ENCODE results near the gene OBSL1. TPM values are rescaled to one million over a fixed set of nuclear protein-coding genes. Genes with fewer than 3 reads are reported as not detected.

Gene OBSL1
- total and polyA plus RNA-seq, 4 donors: 14.2 to 35.3 (median 27.3) TPM

- no peak for DNase-seq (ENCODE audit: low spot score)
These were observed 21.4 kb upstream of the OBSL1 start for GRCh38 chr2:219592736-219593135.

GRCh38 chr2:219591091-219591490 is 19.8 kb upstream of the OBSL1 start:
- no peak overlapping the region for H3K27ac ChIP-seq (ENCODE audit: low read depth in 1 of 2, low read length in 2 of 2)
- no peak overlapping the region for H3K4me3 ChIP-seq (ENCODE audit: low read depth in 1 of 3, low read length in 3 of 3)
- WGBS: 64% methylated on average over 4 of the region's 4 CpGs
- no peaks in the 10 kb centered on the region for H3K9me3 ChIP-seq (ENCODE audit: control insufficient read depth in 4 of 4, low read length in 3 of 4)
- H3K36me3 ChIP-seq (ENCODE audit: control insufficient read depth in 4 of 4, insufficient read depth in 3 of 4, low read depth in 1 of 4, low read length in 3 of 4): no peaks in the 10 kb centered on the region
- no peak for DNase-seq (ENCODE audit: low spot score)
- H3K4me1 ChIP-seq (ENCODE audit: control insufficient read depth in 4 of 4, insufficient read depth in 4 of 4, low read length in 3 of 4): no peaks in the 10 kb centered on the region
- no peak for TF ChIP-seq YY1 (IDR thresholded peaks at IDR 0.05)
- TF ChIP-seq REST (IDR thresholded peaks at IDR 0.05): no peak
- no peak for TF ChIP-seq TAF1 (conservative IDR thresholded peaks at IDR 0.05)
- TF ChIP-seq GABPA (IDR thresholded peaks at IDR 0.05 in 1 of 2, conservative IDR thresholded peaks at IDR 0.05 in 1 of 2): no peak
- no peak for TF ChIP-seq JUND (IDR thresholded peaks at IDR 0.05)
- TF ChIP-seq FOXA1 (IDR thresholded peaks at IDR 0.05): no peak
- no peak for TF ChIP-seq CTCF (IDR thresholded peaks at IDR 0.05; ENCODE audit: low read depth, low read length, missing input control)
- no peak for TF ChIP-seq SP1 (IDR thresholded peaks at IDR 0.05)
- H3K9ac ChIP-seq (ENCODE audit: low read depth in 1 of 2, low read length in 2 of 2): no peak overlapping the region
- no peaks in the 10 kb centered on the region for H3K27me3 ChIP-seq (ENCODE audit: control insufficient read depth in 4 of 4, insufficient read depth in 4 of 4, low read length in 3 of 4)

More at GRCh38 chr2:219592736-219593135, 21.4 kb upstream of the OBSL1 start:
- TF ChIP-seq ATF3 (IDR thresholded peaks at IDR 0.05) (no peak), REST (IDR thresholded peaks at IDR 0.05) (no peak), GABPA (IDR thresholded peaks at IDR 0.05 in 1 of 2, conservative IDR thresholded peaks at IDR 0.05 in 1 of 2) (no peak), NR2F2 (IDR thresholded peaks at IDR 0.05) (no peak), YY1 (IDR thresholded peaks at IDR 0.05) (no peak), ZBTB33 (IDR thresholded peaks at IDR 0.05) (no peak), EGR1 (IDR thresholded peaks at IDR 0.05; ENCODE audit: low read depth in 2 of 2) (no peak)
- Histone ChIP-seq H3K9me3 (ENCODE audit: control insufficient read depth in 4 of 4, low read length in 3 of 4) (no peaks in the 10 kb centered on the region), H3K4me3 (ENCODE audit: low read depth in 1 of 3, low read length in 3 of 3) (no peak overlapping the region), H3K9ac (ENCODE audit: low read depth in 1 of 2, low read length in 2 of 2) (no peak overlapping the region), H3K27me3 (ENCODE audit: control insufficient read depth in 4 of 4, insufficient read depth in 4 of 4, low read length in 3 of 4) (no peaks in the 10 kb centered on the region), H3K27ac (ENCODE audit: low read depth in 1 of 2, low read length in 2 of 2) (no peak overlapping the region), H3K36me3 (ENCODE audit: control insufficient read depth in 4 of 4, insufficient read depth in 3 of 4, low read depth in 1 of 4, low read length in 3 of 4) (no peaks in the 10 kb centered on the region), H3K4me1 (ENCODE audit: control insufficient read depth in 4 of 4, insufficient read depth in 4 of 4, low read length in 3 of 4) (peaks cover 0 to 6% (median 4%) of the 10 kb centered on the region in 4 donors)
- 83% methylated on average over 6 of the region's 6 CpGs for WGBS

All from liver (tissue), 9 donors.